ENCODE data around the gene APOA4. TPM values are rescaled to one million over a fixed set of nuclear protein-coding genes. Genes with fewer than 3 reads are reported as not detected.

The APOA4 gene
- polyA plus RNA-seq (2011; rRNA removed), result not detected in 2 replicates
- polyA plus RNA-seq (2012; cell fraction: cytosol; rRNA removed), result not detected in 2 replicates
- not detected in 2 replicates for polyA plus RNA-seq (2012; cell fraction: nucleus; rRNA removed)
- polyA plus RNA-seq (2017; fragmentation: RNase III; extraction: RNeasy Plus Mini Kit Qiagen cat#74134 plus additional on column Dnase treatment), result not detected in 3 replicates
- polyA minus RNA-seq (2011; rRNA and poly(A)+ RNA removed), result not detected in 2 replicates

DNA sequence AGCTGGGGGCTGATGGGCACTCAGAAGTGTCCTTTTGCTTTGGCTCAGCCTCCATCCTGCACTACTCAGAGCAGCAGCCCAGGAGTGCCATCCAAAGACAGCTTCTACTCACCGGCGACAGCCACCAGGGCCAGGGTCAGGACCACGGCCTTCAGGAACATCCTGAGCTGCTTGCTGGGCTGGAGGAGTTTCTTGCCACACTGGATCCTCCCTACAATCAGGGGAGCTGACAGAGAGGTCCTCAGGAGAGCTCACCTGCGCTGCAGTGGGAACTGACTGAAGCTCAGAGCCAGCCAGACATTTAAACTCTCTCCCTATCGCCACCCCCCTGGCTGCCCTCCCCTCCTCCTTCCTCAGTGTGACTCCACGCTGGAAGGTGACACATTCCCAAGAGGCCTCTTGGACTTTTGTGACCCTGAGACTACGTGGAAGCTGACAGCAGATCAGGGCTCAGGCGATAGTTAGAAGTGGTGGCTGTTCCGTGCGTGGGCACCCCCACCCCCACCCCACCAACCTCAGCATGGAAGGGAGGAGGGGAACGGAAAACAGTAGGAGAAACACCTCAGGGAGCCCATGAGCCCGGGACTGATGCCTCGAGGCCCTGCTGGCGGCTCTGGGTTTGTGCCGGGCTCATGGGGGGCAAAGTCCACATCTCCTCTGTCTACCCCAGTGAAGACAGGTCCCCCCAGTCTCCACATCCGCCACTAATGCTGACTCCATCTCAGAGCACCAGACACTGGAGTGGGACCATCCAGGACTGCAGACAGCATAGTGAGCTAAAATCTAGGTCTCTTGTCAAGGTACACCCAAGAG is at the start of gene APOA4:
Gene APOA4 (minus strand): TSS at position 274 of the 813 bp plus-strand sequence. CDS start 113 bp downstream, at position 161.
- Histone ChIP-seq H3K9me3 (no peaks in the 10 kb centered on the region), H3K4me2 (no peak within 1 kb of the TSS), H3K4me1 (no peaks in the 10 kb centered on the region), H3K27ac (no peak within 1 kb of the TSS), H3K4me3 (no peak within 1 kb of the TSS)
- WGBS (ENCODE audit: missing lambda C conversion rate), result 67% methylated on average over 10 of the region's 16 CpGs
- TF ChIP-seq MAZ (IDR thresholded peaks at IDR 0.05; ENCODE audit: borderline replicate concordance, low read depth, low read length), result no peak
- TF ChIP-seq CHD2 (IDR thresholded peaks at IDR 0.05; ENCODE audit: low read length, partially characterized antibody), result no peak
- TF ChIP-seq POLR2A (IDR thresholded peaks at IDR 0.05; ENCODE audit: low read length), result no peak
- TF ChIP-seq SREBF2 (IDR thresholded peaks at IDR 0.05), result no peak
- TF ChIP-seq, protein P1, sequence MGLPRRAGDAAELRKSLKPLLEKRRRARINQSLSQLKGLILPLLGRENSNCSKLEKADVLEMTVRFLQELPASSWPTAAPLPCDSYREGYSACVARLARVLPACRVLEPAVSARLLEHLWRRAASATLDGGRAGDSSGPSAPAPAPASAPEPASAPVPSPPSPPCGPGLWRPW (IDR thresholded peaks at IDR 0.05), result no peak
- no peak for TF ChIP-seq RNF2 (IDR thresholded peaks at IDR 0.05; ENCODE audit: borderline replicate concordance, low read depth)
- no peak for TF ChIP-seq FOSL2 (IDR thresholded peaks at IDR 0.05)
- TF ChIP-seq FOSL2 (CRISPR knock-in tag; IDR thresholded peaks at IDR 0.05), result no peak
- no peak for TF ChIP-seq HOXB5 (CRISPR knock-in tag; IDR thresholded peaks at IDR 0.05)
- no peak for TF ChIP-seq KDM1A (IDR thresholded peaks at IDR 0.05; ENCODE audit: low read depth)
- TF ChIP-seq, protein P2, sequence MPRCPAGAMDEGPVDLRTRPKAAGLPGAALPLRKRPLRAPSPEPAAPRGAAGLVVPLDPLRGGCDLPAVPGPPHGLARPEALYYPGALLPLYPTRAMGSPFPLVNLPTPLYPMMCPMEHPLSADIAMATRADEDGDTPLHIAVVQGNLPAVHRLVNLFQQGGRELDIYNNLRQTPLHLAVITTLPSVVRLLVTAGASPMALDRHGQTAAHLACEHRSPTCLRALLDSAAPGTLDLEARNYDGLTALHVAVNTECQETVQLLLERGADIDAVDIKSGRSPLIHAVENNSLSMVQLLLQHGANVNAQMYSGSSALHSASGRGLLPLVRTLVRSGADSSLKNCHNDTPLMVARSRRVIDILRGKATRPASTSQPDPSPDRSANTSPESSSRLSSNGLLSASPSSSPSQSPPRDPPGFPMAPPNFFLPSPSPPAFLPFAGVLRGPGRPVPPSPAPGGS (IDR thresholded peaks at IDR 0.05), result no peak
- ATAC-seq (no peak), DNase-seq (ENCODE audit: low read depth in 1 of 2, low spot score in 1 of 2) (no peak), FAIRE-seq (no peak)
- POLR2A ChIA-PET, result interaction anchor here (1.0 kb wide), 1 partner anchor 36 kb away, joined by 3 read pairs; no protein-coding TSS in a partner anchor
- CTCF ChIA-PET, result interaction anchor here (2.4 kb wide), 1 partner anchor 13 kb away, joined by 9 read pairs; no protein-coding TSS in a partner anchor

DNA sequence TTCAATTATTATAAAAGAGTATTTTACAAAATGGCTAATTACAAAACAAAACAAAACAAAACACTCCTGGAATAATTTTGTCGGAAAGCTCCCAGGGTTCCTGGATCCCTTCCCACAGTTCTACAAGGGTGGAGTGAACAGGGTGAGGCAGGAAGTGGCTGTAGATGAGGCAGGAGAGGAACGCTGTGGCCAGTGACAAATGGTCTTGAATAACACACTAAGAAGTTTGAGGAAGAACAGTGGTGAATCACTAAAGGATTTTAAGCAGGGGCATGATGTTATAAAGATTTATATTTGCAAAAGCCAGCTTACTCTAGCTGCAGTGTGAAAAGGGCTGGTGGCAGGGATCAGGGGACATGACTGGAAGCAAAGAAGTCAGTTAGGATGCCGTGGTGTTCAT is 48.1 kb upstream of the APOA4 start:
- Histone ChIP-seq H3K4me2 (no peak overlapping the region), H3K4me1 (no peaks in the 10 kb centered on the region), H3K9me3 (no peaks in the 10 kb centered on the region), H3K27ac (no peak overlapping the region), H3K4me3 (no peak overlapping the region)
- TF ChIP-seq, protein P3, sequence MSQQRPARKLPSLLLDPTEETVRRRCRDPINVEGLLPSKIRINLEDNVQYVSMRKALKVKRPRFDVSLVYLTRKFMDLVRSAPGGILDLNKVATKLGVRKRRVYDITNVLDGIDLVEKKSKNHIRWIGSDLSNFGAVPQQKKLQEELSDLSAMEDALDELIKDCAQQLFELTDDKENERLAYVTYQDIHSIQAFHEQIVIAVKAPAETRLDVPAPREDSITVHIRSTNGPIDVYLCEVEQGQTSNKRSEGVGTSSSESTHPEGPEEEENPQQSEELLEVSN (IDR thresholded peaks at IDR 0.05; ENCODE audit: borderline replicate concordance, low read depth), result no peak
- TF ChIP-seq, protein P4, sequence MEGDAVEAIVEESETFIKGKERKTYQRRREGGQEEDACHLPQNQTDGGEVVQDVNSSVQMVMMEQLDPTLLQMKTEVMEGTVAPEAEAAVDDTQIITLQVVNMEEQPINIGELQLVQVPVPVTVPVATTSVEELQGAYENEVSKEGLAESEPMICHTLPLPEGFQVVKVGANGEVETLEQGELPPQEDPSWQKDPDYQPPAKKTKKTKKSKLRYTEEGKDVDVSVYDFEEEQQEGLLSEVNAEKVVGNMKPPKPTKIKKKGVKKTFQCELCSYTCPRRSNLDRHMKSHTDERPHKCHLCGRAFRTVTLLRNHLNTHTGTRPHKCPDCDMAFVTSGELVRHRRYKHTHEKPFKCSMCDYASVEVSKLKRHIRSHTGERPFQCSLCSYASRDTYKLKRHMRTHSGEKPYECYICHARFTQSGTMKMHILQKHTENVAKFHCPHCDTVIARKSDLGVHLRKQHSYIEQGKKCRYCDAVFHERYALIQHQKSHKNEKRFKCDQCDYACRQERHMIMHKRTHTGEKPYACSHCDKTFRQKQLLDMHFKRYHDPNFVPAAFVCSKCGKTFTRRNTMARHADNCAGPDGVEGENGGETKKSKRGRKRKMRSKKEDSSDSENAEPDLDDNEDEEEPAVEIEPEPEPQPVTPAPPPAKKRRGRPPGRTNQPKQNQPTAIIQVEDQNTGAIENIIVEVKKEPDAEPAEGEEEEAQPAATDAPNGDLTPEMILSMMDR (IDR thresholded peaks at IDR 0.05), result no peak
- ChIA-PET CTCF (interaction anchor here (0.7 to 1.2 kb wide), 2 partner anchors 9 to 80 kb away, joined by 3 to 4 read pairs; partner anchors contain the start of gene APOA5), POLR2A (no interaction called here)
- FAIRE-seq (no peak), ATAC-seq (no peak), DNase-seq (ENCODE audit: low read depth in 1 of 2, low spot score in 1 of 2) (no peak)
- 73% methylated on average over 3 of the region's 3 CpGs for WGBS (ENCODE audit: missing lambda C conversion rate)

DNA sequence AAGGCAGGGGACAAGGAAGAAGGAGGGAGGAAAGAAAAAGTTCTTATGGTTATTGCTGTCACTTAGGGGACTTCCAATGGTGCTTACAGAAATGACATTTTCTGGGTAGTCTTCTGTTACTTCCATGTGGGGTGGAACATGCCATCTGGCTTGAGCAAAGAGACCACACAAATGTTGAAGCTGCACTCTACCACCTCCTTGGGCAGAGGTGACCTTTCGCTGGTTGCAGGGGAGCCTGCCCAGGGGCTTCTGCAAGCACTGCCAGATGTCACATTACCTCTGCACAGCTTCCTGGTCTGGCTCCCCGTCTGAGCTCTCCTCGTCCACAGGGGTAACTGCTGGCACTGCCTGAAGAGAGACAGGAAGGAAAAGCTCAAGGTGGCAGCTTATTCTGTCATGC is 47.0 kb upstream of the APOA4 start:
- no peak overlapping the region for H3K4me2 ChIP-seq
- POLR2A ChIA-PET, result no interaction called here
- no peaks in the 10 kb centered on the region for H3K4me1 ChIP-seq
- no peak overlapping the region for H3K4me3 ChIP-seq
- FAIRE-seq, result no peak
- CTCF ChIA-PET, result no interaction called here
- no peak overlapping the region for H3K27ac ChIP-seq
- no peaks in the 10 kb centered on the region for H3K9me3 ChIP-seq
- no peak for TF ChIP-seq CBX2 (IDR thresholded peaks at IDR 0.05; ENCODE audit: borderline replicate concordance, low read depth)
- no peak for TF ChIP-seq FOSB (CRISPR knock-in tag; IDR thresholded peaks at IDR 0.05)
- TF ChIP-seq, protein P2 (IDR thresholded peaks at IDR 0.05), result no peak
- TF ChIP-seq, protein P1 (IDR thresholded peaks at IDR 0.05), result no peak
- no peak for TF ChIP-seq KDM5A (IDR thresholded peaks at IDR 0.05)
- WGBS (ENCODE audit: missing lambda C conversion rate), result 64% methylated on average over 3 of the region's 3 CpGs
- no peak for ATAC-seq
- DNase-seq (ENCODE audit: low read depth in 1 of 2, low spot score in 1 of 2), result no peak
